WTC11 (cell line): Measurements from ENCODE around the gene CFAP92. TPM values are rescaled to one million over a fixed set of nuclear protein-coding genes. Genes with fewer than 3 reads are reported as not detected.

Experiments used
- ATAC-seq: fragments of 200-7000 bp; cut with Tn5 transposase; 2 replicates; pipeline ENCODE4 v1.10.0; 2021; ENCODE audit warnings: mild to moderate bottlenecking, moderate library complexity
- CTCF ChIA-PET: fragments of 300-600 bp; sonication (Branson Sonifier 250); formaldehyde crosslinking; loops from one replicate; lab custom pipeline; 2021; ENCODE audit warnings: antibody characterized with exemption; lab: Charles Lee
- POLR2A ChIA-PET: fragments of 350-600 bp; sonication (Branson Sonifier 250); formaldehyde crosslinking; loops from one replicate; lab custom pipeline; 2021; ENCODE audit warnings: antibody characterized with exemption; lab: Charles Lee
- DNase-seq: peaks from one replicate; pipeline ENCODE4 v3.0.0; 2021; ENCODE audit warnings: low spot score
- H3K27ac Mint-ChIP-seq: 2 replicates; pipeline ENCODE4 v1.8.0; 2021; ENCODE audit warnings: mixed read lengths
- H3K27me3 Mint-ChIP-seq: 2 replicates; pipeline ENCODE4 v1.8.0; 2021; ENCODE audit warnings: low read depth, mild to moderate bottlenecking, moderate library complexity, mixed read lengths
- H3K36me3 Mint-ChIP-seq: 2 replicates; pipeline ENCODE4 v1.8.0; 2021; ENCODE audit warnings: mixed read lengths
- H3K4me1 Mint-ChIP-seq: 2 replicates; pipeline ENCODE4 v1.8.0; 2022; ENCODE audit warnings: mixed read lengths
- H3K4me3 Mint-ChIP-seq: 2 replicates; pipeline ENCODE4 v1.8.0; 2021; ENCODE audit warnings: mild to moderate bottlenecking, moderate library complexity, mixed read lengths
- H3K9me3 Mint-ChIP-seq: 2 replicates; pipeline ENCODE4 v1.8.0; 2021; ENCODE audit warnings: mixed read lengths
- CBFB ChIP-seq: sonication (generic); formaldehyde crosslinking; IDR thresholded peaks from 2 replicates; pipeline ENCODE4 v1.8.1; 2022; ENCODE audit warnings: mild to moderate bottlenecking, low read depth, missing genetic modification reagents
- MYBL2 ChIP-seq: sonication (generic); formaldehyde crosslinking; IDR thresholded peaks from 2 replicates; pipeline ENCODE4 v1.8.1; 2023; ENCODE audit warnings: mild to moderate bottlenecking, moderate library complexity, missing genetic modification reagents
- NFATC4 ChIP-seq: fragments of 250-450 bp; sonication (Bioruptor Pico); IDR thresholded peaks from 2 replicates; pipeline ENCODE4 v1.9.0; 2021; ENCODE audit warnings: mild to moderate bottlenecking
- RORB ChIP-seq: fragments of 250-450 bp; sonication (Bioruptor Pico); IDR thresholded peaks from 2 replicates; pipeline ENCODE4 v1.9.0; 2021; ENCODE audit warnings: mild to moderate bottlenecking
- TP53 ChIP-seq: sonication (generic); formaldehyde crosslinking; IDR thresholded peaks from 2 replicates; pipeline ENCODE4 v1.8.1; 2023; ENCODE audit warnings: mild to moderate bottlenecking, missing genetic modification reagents
- total RNA-seq: library from RNA; stranded (reverse); gene quantifications from 3 replicates; pipeline ENCODE4 v1.2.3, GENCODE V29; 2021
- TF ChIP-seq, protein P1 (sequence below): sonication (generic); formaldehyde crosslinking; IDR thresholded peaks from 2 replicates; pipeline ENCODE4 v1.8.1; 2023; ENCODE audit warnings: mild to moderate bottlenecking, missing genetic modification reagents, borderline replicate concordance
- TF ChIP-seq, protein P2 (sequence below): sonication (generic); formaldehyde crosslinking; IDR thresholded peaks from 2 replicates; pipeline ENCODE4 v1.8.0; 2022; ENCODE audit warnings: missing genetic modification reagents
- TF ChIP-seq, protein P3 (sequence below): sonication (generic); formaldehyde crosslinking; IDR thresholded peaks from 2 replicates; pipeline ENCODE4 v1.8.1; 2023; ENCODE audit warnings: mild to moderate bottlenecking, missing genetic modification reagents, moderate library complexity
- TF ChIP-seq, protein P4 (sequence below): fragments of 250-450 bp; sonication (Bioruptor Pico); IDR thresholded peaks from 2 replicates; pipeline ENCODE4 v2.1.2; 2022; ENCODE audit warnings: mild to moderate bottlenecking, moderate library complexity
- TF ChIP-seq, protein P5 (sequence below): sonication (generic); formaldehyde crosslinking; IDR thresholded peaks from 2 replicates; pipeline ENCODE4 v1.8.0; 2023; ENCODE audit warnings: missing genetic modification reagents, mild to moderate bottlenecking, borderline replicate concordance
- TF ChIP-seq, protein P6 (sequence below): sonication (generic); formaldehyde crosslinking; IDR thresholded peaks from 2 replicates; pipeline ENCODE4 v1.8.0; 2022; ENCODE audit warnings: mild to moderate bottlenecking, missing genetic modification reagents
- TF ChIP-seq, protein P7 (sequence below): sonication (generic); formaldehyde crosslinking; IDR thresholded peaks from 2 replicates; pipeline ENCODE4 v1.8.0; 2022; ENCODE audit warnings: mild to moderate bottlenecking, missing genetic modification reagents
- TF ChIP-seq, protein P8 (sequence below): fragments of 250-450 bp; sonication (Bioruptor Pico); conservative IDR thresholded peaks from 2 replicates; pipeline ENCODE4 v1.9.0; 2021; ENCODE audit warnings: mild to moderate bottlenecking

CFAP92 gene
- total RNA-seq, 1 experiment from 2014 or later = 2.9 TPM

DNA sequence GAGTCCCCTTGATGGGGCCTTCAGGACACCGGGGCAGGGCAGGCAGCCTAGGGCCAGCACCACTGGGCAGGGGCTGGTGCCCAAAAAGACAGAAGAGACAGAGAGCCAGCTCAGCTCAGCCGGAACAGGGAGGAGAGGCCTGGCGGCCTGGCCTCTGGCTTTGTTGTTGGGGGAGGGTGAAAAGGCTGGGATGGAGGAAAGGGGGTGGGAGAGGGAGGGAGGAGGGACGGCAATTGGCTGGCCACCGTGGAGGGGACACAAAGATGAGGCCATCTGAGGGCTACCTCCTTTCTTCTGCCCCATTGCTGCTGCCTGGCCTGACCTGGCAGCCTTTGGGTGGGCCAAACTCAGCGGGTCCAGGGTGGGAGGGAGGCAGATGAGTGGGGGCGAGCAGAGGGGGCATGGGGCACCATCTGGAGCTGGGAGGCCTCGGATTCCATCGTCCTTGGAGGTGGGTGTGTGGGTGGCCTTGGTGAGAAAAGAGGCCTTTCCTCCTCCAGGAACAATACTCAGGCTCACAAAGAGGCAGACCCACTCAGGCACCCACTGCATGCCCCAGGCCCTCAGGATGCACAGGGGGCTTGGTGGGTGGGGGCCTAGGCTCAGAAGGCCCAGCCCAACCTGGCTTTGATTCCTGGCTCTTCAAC is 16.6 kb upstream of the CFAP92 start:
- Mint-ChIP-seq H3K4me3 (no peak overlapping the region), H3K27me3 (peaks cover 30% of the 10 kb centered on the region), H3K4me1 (no peaks in the 10 kb centered on the region), H3K36me3 (no peaks in the 10 kb centered on the region), H3K27ac (no peak overlapping the region), H3K9me3 (peaks cover 4% of the 10 kb centered on the region; the same call in 1 of the 2 replicates)
- no peak for DNase-seq
- TF ChIP-seq, protein P1, sequence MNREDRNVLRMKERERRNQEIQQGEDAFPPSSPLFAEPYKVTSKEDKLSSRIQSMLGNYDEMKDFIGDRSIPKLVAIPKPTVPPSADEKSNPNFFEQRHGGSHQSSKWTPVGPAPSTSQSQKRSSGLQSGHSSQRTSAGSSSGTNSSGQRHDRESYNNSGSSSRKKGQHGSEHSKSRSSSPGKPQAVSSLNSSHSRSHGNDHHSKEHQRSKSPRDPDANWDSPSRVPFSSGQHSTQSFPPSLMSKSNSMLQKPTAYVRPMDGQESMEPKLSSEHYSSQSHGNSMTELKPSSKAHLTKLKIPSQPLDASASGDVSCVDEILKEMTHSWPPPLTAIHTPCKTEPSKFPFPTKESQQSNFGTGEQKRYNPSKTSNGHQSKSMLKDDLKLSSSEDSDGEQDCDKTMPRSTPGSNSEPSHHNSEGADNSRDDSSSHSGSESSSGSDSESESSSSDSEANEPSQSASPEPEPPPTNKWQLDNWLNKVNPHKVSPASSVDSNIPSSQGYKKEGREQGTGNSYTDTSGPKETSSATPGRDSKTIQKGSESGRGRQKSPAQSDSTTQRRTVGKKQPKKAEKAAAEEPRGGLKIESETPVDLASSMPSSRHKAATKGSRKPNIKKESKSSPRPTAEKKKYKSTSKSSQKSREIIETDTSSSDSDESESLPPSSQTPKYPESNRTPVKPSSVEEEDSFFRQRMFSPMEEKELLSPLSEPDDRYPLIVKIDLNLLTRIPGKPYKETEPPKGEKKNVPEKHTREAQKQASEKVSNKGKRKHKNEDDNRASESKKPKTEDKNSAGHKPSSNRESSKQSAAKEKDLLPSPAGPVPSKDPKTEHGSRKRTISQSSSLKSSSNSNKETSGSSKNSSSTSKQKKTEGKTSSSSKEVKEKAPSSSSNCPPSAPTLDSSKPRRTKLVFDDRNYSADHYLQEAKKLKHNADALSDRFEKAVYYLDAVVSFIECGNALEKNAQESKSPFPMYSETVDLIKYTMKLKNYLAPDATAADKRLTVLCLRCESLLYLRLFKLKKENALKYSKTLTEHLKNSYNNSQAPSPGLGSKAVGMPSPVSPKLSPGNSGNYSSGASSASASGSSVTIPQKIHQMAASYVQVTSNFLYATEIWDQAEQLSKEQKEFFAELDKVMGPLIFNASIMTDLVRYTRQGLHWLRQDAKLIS (CRISPR knock-in tag) = no peak
- TF ChIP-seq NFATC4 (CRISPR knock-in tag) (no peak), TP53 (CRISPR knock-in tag) (no peak)
- TF ChIP-seq, protein P2, sequence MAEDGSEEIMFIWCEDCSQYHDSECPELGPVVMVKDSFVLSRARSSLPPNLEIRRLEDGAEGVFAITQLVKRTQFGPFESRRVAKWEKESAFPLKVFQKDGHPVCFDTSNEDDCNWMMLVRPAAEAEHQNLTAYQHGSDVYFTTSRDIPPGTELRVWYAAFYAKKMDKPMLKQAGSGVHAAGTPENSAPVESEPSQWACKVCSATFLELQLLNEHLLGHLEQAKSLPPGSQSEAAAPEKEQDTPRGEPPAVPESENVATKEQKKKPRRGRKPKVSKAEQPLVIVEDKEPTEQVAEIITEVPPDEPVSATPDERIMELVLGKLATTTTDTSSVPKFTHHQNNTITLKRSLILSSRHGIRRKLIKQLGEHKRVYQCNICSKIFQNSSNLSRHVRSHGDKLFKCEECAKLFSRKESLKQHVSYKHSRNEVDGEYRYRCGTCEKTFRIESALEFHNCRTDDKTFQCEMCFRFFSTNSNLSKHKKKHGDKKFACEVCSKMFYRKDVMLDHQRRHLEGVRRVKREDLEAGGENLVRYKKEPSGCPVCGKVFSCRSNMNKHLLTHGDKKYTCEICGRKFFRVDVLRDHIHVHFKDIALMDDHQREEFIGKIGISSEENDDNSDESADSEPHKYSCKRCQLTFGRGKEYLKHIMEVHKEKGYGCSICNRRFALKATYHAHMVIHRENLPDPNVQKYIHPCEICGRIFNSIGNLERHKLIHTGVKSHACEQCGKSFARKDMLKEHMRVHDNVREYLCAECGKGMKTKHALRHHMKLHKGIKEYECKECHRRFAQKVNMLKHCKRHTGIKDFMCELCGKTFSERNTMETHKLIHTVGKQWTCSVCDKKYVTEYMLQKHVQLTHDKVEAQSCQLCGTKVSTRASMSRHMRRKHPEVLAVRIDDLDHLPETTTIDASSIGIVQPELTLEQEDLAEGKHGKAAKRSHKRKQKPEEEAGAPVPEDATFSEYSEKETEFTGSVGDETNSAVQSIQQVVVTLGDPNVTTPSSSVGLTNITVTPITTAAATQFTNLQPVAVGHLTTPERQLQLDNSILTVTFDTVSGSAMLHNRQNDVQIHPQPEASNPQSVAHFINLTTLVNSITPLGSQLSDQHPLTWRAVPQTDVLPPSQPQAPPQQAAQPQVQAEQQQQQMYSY (CRISPR knock-in tag) = no peak
- TF ChIP-seq, protein P3, sequence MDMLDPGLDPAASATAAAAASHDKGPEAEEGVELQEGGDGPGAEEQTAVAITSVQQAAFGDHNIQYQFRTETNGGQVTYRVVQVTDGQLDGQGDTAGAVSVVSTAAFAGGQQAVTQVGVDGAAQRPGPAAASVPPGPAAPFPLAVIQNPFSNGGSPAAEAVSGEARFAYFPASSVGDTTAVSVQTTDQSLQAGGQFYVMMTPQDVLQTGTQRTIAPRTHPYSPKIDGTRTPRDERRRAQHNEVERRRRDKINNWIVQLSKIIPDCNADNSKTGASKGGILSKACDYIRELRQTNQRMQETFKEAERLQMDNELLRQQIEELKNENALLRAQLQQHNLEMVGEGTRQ (CRISPR knock-in tag) = no peak
- TF ChIP-seq, protein P4, sequence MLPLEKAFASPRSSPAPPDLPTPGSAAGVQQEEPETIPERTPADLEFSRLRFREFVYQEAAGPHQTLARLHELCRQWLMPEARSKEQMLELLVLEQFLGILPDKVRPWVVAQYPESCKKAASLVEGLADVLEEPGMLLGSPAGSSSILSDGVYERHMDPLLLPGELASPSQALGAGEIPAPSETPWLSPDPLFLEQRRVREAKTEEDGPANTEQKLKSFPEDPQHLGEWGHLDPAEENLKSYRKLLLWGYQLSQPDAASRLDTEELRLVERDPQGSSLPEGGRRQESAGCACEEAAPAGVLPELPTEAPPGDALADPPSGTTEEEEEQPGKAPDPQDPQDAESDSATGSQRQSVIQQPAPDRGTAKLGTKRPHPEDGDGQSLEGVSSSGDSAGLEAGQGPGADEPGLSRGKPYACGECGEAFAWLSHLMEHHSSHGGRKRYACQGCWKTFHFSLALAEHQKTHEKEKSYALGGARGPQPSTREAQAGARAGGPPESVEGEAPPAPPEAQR (CRISPR knock-in tag) = no peak
- CTCF ChIA-PET = interaction anchor here (0.6 kb wide), 1 partner anchor 75 kb away, joined by 6 read pairs; no protein-coding TSS in a partner anchor
- POLR2A ChIA-PET = no interaction called here
- ATAC-seq = no peak

DNA sequence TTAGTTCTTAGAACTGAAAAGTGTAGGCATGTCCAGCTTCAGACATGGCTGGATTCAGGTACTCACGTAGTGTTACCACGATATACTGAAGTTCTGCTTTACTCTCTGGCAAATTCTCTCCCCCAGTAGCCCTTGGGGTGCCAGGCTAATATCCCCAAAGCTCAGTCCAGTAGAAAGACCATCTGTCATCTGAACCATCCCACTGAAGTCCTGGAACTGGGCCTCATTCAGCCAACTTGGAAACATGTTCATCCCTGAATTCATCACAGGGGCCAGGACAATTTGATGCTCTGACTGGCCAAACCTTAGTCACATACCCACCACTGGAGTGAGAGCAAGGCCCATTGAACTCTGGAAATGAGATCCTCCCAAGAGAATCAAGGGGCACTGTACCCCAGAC is 15.4 kb upstream of the CFAP92 start:
- Mint-ChIP-seq H3K27me3 (peaks cover 42% of the 10 kb centered on the region), H3K4me1 (no peaks in the 10 kb centered on the region), H3K36me3 (no peaks in the 10 kb centered on the region), H3K4me3 (no peak overlapping the region), H3K9me3 (peaks cover 4% of the 10 kb centered on the region; the same call in 1 of the 2 replicates), H3K27ac (no peak overlapping the region)
- DNase-seq (no peak), ATAC-seq (no peak)
- CTCF ChIA-PET = no interaction called here
- POLR2A ChIA-PET = interaction anchor here (0.5 to 1.1 kb wide), 2 partner anchors 8 to 75 kb away, joined by 3 to 4 read pairs; no protein-coding TSS in a partner anchor
- TF ChIP-seq MYBL2 (CRISPR knock-in tag) = no peak
- no peak for TF ChIP-seq CBFB (CRISPR knock-in tag)
- TF ChIP-seq, protein P5, sequence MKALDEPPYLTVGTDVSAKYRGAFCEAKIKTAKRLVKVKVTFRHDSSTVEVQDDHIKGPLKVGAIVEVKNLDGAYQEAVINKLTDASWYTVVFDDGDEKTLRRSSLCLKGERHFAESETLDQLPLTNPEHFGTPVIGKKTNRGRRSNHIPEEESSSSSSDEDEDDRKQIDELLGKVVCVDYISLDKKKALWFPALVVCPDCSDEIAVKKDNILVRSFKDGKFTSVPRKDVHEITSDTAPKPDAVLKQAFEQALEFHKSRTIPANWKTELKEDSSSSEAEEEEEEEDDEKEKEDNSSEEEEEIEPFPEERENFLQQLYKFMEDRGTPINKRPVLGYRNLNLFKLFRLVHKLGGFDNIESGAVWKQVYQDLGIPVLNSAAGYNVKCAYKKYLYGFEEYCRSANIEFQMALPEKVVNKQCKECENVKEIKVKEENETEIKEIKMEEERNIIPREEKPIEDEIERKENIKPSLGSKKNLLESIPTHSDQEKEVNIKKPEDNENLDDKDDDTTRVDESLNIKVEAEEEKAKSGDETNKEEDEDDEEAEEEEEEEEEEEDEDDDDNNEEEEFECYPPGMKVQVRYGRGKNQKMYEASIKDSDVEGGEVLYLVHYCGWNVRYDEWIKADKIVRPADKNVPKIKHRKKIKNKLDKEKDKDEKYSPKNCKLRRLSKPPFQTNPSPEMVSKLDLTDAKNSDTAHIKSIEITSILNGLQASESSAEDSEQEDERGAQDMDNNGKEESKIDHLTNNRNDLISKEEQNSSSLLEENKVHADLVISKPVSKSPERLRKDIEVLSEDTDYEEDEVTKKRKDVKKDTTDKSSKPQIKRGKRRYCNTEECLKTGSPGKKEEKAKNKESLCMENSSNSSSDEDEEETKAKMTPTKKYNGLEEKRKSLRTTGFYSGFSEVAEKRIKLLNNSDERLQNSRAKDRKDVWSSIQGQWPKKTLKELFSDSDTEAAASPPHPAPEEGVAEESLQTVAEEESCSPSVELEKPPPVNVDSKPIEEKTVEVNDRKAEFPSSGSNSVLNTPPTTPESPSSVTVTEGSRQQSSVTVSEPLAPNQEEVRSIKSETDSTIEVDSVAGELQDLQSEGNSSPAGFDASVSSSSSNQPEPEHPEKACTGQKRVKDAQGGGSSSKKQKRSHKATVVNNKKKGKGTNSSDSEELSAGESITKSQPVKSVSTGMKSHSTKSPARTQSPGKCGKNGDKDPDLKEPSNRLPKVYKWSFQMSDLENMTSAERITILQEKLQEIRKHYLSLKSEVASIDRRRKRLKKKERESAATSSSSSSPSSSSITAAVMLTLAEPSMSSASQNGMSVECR (CRISPR knock-in tag) = no peak
- TF ChIP-seq, protein P6, sequence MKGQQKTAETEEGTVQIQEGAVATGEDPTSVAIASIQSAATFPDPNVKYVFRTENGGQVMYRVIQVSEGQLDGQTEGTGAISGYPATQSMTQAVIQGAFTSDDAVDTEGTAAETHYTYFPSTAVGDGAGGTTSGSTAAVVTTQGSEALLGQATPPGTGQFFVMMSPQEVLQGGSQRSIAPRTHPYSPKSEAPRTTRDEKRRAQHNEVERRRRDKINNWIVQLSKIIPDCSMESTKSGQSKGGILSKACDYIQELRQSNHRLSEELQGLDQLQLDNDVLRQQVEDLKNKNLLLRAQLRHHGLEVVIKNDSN (CRISPR knock-in tag) = no peak
- TF ChIP-seq RORB (CRISPR knock-in tag) = no peak
- TF ChIP-seq, protein P7, sequence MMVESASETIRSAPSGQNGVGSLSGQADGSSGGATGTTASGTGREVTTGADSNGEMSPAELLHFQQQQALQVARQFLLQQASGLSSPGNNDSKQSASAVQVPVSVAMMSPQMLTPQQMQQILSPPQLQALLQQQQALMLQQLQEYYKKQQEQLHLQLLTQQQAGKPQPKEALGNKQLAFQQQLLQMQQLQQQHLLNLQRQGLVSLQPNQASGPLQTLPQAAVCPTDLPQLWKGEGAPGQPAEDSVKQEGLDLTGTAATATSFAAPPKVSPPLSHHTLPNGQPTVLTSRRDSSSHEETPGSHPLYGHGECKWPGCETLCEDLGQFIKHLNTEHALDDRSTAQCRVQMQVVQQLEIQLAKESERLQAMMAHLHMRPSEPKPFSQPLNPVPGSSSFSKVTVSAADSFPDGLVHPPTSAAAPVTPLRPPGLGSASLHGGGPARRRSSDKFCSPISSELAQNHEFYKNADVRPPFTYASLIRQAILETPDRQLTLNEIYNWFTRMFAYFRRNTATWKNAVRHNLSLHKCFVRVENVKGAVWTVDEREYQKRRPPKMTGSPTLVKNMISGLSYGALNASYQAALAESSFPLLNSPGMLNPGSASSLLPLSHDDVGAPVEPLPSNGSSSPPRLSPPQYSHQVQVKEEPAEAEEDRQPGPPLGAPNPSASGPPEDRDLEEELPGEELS (CRISPR knock-in tag) = no peak
- TF ChIP-seq, protein P8, sequence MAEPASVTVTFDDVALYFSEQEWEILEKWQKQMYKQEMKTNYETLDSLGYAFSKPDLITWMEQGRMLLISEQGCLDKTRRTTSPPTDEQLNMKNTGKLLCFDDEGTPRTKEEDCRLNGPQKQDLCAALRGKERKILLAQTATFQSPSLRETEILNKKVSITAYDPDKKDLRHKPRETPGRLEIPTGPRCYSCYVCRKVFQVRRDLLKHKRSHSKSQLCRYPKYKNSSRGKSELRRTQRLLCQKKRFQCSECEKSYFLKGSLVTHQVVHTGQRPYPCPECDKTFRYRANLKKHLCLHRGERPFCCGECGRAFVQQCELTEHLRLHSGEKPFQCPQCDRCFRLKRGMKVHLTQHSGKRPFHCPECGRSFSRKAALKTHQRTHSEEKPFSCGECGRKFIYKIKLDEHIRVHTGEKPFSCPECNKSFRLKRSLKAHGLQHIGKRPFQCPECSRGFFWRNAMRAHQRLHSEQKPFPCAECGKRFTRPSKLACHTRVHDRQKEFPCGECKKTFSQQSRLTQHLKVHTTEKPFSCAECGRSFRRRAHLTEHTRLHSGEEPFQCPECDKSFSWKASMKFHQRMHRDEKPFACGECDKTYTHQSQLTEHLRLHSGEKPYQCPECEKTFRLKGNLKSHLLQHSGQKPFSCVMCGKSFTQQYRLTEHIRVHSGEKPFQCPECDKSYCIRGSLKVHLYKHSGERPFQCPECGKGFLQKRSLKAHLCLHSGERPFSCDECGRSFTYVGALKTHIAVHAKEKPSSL = no peak
